ENCODE results near the gene RGL2.

GRCh38 chr6:33272275-33273128 lies 26.2 kb downstream of the RGL2 start:
- TF ChIP-seq CTCF (IDR thresholded peaks at IDR 0.05) (no peak), SIN3A (IDR thresholded peaks at IDR 0.05; ENCODE audit: borderline replicate concordance, insufficient read depth, low read depth, low read length) (no peak; the same call in 1 of the 2 replicates), POLR2AphosphoS5 (IDR thresholded peaks at IDR 0.05; ENCODE audit: low read depth, low read length) (peak; percentile 38; the same call in 1 of the 2 replicates), REST (IDR thresholded peaks at IDR 0.05; ENCODE audit: insufficient read depth in 1 of 2, low read depth in 2 of 2, low read length in 1 of 2) (no peak), TCF7L2 (IDR thresholded peaks at IDR 0.05; ENCODE audit: low read depth, low read length) (no peak)
